ENCODE results near the gene PAPPA. TPM values are rescaled to one million over a fixed set of nuclear protein-coding genes. Genes with fewer than 3 reads are reported as not detected.

PAPPA gene
- total RNA-seq, 1 donor from 2014 or later = 1.3 TPM

DNA sequence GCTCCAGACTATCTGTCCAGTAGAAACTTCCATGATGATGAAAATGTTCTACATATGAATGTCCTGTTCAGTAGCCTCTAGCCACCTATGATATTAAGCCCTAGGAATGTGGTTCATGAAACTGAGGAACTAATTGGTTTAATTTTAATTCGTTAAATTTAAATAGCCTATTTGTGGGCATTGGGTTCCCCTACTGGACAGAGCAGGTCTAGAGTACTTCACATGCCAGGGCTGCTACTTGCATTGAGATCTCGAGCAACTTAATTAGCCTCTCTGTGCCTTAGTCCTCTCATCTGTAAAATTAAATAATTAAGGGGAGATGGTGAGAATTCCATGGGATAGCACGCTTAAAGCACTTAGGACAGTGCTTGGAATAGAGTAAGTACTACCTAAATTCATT is 160.0 kb downstream of the PAPPA start:
- TF ChIP-seq, protein P1, sequence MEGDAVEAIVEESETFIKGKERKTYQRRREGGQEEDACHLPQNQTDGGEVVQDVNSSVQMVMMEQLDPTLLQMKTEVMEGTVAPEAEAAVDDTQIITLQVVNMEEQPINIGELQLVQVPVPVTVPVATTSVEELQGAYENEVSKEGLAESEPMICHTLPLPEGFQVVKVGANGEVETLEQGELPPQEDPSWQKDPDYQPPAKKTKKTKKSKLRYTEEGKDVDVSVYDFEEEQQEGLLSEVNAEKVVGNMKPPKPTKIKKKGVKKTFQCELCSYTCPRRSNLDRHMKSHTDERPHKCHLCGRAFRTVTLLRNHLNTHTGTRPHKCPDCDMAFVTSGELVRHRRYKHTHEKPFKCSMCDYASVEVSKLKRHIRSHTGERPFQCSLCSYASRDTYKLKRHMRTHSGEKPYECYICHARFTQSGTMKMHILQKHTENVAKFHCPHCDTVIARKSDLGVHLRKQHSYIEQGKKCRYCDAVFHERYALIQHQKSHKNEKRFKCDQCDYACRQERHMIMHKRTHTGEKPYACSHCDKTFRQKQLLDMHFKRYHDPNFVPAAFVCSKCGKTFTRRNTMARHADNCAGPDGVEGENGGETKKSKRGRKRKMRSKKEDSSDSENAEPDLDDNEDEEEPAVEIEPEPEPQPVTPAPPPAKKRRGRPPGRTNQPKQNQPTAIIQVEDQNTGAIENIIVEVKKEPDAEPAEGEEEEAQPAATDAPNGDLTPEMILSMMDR (IDR thresholded peaks at IDR 0.05; ENCODE audit: insufficient read depth, low read length, severe bottlenecking) = no peak
- DNase-seq (ENCODE audit: low read depth) (no peak), FAIRE-seq (no peak)
- no peaks in the 10 kb centered on the region for H3K36me3 ChIP-seq (ENCODE audit: control insufficient read depth, insufficient read depth, low read length)
- no peaks in the 10 kb centered on the region for H3K27me3 ChIP-seq (ENCODE audit: control insufficient read depth, insufficient read depth, low read length)
- no peak overlapping the region for H3K4me3 ChIP-seq (ENCODE audit: low read depth, low read length)

DNA sequence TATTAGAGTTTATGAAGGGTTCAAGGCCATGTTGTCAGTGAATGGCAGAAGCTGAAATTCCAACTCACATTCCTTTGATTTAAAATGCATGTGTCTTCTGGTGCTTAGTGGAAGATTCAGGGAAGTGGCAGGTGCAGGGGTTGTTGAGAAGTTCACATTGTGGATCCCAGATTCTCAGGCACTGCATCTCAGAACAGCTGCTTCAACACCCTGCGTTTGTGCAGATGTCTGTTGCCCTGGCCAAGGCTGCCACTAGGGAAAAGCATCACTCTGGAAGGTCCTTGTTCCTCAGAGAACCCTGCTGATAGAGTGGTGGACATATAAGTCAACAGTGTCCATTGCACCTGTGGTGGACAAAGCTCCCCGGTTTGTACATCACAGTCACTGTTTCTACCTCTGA is 162.7 kb downstream of the PAPPA start:
- peak; percentile 58 for FAIRE-seq
- no peaks in the 10 kb centered on the region for H3K27me3 ChIP-seq (ENCODE audit: control insufficient read depth, insufficient read depth, low read length)
- TF ChIP-seq, protein P1 (IDR thresholded peaks at IDR 0.05; ENCODE audit: insufficient read depth, low read length, severe bottlenecking) = no peak
- H3K4me3 ChIP-seq (ENCODE audit: low read depth, low read length) = no peak overlapping the region
- H3K36me3 ChIP-seq (ENCODE audit: control insufficient read depth, insufficient read depth, low read length) = no peaks in the 10 kb centered on the region
- DNase-seq (ENCODE audit: low read depth) = no peak

DNA sequence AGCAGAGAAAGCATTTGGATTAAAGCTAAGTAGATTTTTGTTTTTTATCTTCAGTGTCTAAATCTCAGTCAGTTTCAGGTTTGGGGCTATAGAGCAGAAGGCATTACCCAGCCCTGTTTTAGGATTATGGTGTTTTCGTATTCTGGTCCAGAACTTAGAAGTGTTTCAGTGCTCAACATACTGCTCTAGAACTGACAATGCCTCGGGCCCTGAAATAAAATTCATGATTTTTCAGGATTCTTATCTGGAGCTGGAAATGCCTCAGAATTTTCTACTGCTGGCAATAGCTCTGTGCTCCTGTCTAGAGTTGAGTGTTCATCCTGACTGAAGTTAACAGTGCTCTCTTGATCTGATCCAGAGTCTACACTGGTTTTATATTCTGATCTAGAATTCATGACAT is 163.9 kb downstream of the PAPPA start:
- Histone ChIP-seq H3K27me3 (ENCODE audit: control insufficient read depth, insufficient read depth, low read length) (no peaks in the 10 kb centered on the region), H3K36me3 (ENCODE audit: control insufficient read depth, insufficient read depth, low read length) (no peaks in the 10 kb centered on the region), H3K4me3 (ENCODE audit: low read depth, low read length) (no peak overlapping the region)
- DNase-seq (ENCODE audit: low read depth) (no peak), FAIRE-seq (no peak)
- TF ChIP-seq, protein P1 (IDR thresholded peaks at IDR 0.05; ENCODE audit: insufficient read depth, low read length, severe bottlenecking) = no peak

DNA sequence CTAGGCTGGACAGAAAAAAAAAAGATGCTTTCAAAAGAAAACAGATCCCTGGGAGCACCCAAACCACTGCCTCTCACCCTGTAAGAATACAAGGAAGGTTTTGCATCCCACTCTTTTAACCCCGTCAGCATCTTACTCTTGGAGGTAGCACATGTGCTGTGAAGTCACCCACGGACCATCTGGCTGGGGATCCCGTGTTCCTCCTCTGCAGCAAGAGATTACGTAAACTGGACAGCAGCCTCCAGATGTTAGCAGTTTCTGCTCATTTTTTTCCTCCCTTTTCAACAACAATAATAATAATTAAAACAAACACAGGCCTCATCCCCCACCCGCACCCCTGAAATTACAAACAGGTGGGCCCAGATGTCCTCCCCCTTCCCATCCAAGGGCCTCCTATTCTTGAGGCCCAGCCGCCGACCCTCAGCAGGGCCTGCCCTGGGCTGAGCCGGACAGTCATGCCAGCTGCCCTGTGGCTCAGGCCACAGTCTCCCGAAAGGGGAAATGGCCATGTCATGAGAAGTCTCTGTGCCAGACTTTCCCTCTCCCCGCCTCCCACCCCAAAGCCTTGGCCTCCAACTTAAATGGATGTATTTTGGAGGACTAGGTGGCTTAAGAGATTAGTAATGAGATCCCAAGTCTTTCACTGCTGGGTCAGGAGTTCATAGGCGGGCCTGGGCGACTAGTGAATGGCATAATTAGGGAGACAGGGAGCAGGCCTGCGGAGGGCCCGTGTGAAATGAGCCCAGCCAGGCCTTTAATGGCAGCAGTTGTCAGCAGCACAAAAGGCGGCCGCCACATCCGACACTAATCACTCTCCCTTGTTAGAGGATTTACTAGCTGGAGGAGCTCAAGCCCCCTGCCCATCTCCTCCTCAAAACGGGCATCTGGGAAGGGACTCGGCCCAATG is 165.1 kb downstream of the PAPPA start:
- DNase-seq (ENCODE audit: low read depth) = no peak
- FAIRE-seq = no peak
- TF ChIP-seq, protein P1 (IDR thresholded peaks at IDR 0.05; ENCODE audit: insufficient read depth, low read length, severe bottlenecking) = no peak
- no peaks in the 10 kb centered on the region for H3K27me3 ChIP-seq (ENCODE audit: control insufficient read depth, insufficient read depth, low read length)
- H3K36me3 ChIP-seq (ENCODE audit: control insufficient read depth, insufficient read depth, low read length) = no peaks in the 10 kb centered on the region
- no peak overlapping the region for H3K4me3 ChIP-seq (ENCODE audit: low read depth, low read length)

DNA sequence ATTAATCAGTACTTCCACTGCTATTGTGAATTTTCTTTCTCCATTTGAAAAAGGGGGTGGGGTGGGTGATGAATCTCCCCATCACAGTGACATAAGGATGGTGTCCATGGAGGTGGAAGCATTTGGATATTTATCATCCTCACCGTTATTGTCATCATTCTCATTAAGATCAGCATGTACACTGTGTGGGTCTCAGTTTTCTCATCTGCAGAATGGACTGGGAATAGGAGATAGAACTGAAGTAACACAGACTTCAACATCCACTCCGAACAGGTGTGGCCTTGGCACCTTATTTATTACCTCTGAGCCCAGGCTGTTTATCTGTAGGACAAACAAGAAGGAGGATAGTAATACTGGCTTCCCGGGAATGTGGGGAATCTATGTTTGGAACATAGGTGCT is 165.9 kb downstream of the PAPPA start:
- TF ChIP-seq, protein P1 (IDR thresholded peaks at IDR 0.05; ENCODE audit: insufficient read depth, low read length, severe bottlenecking) = no peak
- DNase-seq (ENCODE audit: low read depth) (no peak), FAIRE-seq (no peak)

More for the DNA sequence above, 165.9 kb downstream of the PAPPA start:
- Histone ChIP-seq H3K36me3 (ENCODE audit: control insufficient read depth, insufficient read depth, low read length) (no peaks in the 10 kb centered on the region), H3K27me3 (ENCODE audit: control insufficient read depth, insufficient read depth, low read length) (no peaks in the 10 kb centered on the region), H3K4me3 (ENCODE audit: low read depth, low read length) (no peak overlapping the region)
